Superior temporal gyrus (tissue), 1 donor: ENCODE results near the gene MED9.

ENCODE experiments used
- DNase-seq: peaks from one replicate; pipeline ENCODE4 v3.0.0-alpha.2; 2016; ENCODE audit errors: extremely low spot score

MED9 gene

DNA sequence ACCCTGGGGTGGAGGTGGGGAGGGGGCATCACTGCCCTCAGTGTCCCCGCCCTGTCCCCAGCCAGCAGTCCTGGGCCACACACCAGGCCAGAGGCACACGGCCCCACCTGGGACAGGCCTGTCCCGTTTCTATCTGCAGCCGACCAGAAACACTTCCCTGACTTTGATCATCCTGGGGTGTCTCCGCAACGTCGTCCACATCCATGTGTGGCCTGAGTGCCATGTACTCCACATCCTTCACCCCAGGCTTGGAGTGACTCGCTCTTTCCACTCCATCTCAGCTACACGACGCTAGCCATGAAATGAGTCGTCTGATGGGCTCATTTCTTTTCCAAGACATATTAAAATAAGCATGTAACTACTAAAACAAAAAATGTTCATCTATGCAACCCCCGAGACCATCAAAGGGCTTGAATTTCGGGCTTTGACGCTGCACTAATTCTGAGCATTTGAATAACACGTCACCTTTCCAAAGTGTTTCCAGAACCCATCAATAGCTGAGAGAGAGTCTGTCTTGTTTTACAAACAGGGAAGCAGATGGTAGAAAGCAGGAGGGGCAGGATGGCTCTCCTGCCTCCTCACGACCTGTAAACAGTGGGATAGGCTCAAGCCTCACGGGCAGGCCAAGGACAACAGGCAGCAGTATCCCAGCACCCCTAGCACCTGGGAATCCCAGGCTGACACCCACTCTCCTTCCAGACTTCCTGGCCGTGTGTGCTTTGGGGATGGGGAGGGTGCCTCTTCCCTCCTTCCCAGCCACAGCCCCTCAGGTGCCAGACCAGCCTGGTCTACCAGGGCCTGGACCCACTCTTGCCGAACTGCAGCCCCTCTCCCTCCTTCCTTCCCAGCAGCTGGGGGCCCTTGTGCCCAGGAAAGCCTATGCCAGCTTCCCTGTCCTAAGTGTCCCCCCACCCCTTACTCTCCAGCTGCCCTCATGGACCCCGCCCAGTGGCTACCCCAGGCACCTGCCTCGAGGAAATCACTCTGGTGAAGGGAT lies 39.4 kb downstream of the MED9 start:
- no peak for DNase-seq

GRCh38 chr17:17516941-17517720 lies 40.3 kb downstream of the MED9 start:
- DNase-seq, result no peak

DNA sequence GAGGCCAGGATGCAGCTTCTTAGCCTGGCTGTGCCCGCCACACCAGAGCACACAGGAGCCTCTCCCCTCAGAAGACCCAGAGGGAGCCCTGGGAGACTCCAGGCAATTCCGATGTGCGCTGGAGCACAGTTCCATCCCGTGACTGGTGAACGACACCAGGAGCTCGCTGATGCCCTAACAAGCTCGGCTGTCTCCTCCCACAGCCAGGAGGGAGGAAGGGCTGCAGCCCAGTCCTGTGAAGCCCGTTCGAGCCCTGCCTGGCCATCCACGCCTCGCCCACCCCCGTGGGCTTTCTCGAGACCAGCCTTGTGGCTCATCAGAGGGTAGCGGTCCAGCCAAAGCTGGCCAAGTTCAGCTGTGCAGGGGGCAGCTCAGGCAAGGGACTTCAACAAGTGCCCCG lies 41.2 kb downstream of the MED9 start:
- no peak for DNase-seq

- no peak for DNase-seq
Measured at GRCh38 chr17:17518951-17519350, 42.2 kb downstream of the MED9 start.

DNA sequence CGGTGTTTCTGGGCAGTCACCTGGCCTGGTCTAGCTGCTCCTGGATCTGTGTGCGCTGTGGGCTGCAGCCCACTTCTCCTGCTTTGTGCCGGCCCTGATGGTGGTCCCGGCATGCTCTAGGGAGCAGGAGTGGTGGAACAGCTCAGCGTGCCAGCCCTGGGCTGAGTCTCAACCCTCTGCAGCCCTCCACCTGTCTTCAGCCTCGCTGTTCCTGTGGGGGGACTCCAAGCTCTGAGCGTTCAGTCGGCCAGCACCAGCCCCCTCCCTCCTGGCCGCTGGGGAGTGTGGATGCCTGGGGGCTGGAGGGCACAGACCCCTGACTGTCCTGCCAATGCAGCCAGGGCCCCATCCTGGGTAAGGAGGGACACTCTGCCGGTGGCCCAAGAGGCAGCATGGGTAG lies 43.1 kb downstream of the MED9 start:
- DNase-seq, result no peak

DNA sequence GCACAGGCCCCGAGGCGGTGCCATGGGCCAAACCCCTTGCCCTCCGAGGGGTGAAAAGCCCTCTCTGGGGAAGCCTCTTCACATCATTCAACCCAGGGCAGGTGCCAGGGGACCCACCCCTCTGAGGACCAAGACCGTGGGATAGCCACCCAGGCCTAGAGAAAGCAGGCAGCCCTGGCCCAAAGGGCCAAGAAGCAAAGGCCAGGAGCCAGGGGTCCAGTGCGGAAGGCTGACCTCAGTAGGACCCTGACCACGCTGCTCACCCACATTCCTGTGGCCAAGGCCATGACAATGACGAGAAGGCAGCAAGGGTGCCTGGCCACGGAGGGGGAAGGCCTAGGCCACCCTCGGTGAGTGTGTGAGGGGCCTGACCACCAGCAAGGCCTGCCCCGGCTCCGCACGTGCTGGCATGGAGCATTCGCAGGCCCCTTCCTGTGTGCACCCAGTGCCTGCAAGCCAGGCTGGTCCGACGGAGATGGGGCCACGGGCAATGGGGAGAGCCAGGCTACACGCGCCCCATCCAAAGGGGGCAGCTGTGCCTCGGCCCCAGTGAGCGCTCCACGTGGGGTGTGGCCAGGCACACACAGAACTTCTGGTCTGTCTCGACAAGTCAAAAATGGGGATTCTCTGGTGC lies 43.9 kb downstream of the MED9 start:
- DNase-seq, result no peak

- DNase-seq, result no peak
Measured at GRCh38 chr17:17523001-17523730, 46.4 kb downstream of the MED9 start.

DNA sequence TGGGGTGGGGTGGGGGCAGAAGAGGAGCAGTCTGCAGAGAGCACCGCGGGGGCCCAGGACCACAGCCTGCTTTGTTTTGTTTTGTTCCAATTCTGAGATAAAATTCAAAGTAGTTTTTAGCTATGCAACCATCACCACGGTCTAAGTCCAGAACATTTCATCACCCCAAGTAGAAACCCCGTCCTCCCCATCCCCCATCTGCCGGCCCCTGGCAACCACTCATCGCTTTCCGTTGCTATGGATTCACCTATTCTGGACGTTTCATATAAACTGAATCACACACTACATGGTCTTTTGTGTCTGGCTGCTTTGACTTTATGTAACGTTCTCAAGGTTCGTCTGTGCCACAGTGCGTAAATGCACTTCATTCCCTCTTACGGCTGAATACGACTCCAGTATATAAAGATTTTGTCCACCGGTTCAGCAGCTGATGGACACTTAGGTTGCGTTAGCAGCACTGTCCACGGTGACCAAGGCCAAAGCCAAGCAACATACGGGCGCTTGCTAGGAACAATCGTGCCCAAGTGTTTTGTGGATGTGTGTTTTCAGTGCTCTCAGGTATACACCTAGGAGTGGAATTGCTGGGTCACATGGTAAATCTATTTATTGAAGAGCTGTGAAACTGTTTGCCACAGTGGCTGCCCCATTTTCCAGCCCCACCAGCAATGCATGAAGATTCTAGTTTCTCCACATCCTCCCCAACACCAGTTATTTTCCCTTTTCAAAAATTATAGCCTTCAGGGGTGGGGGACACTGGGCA lies 47.1 kb downstream of the MED9 start:
- no peak for DNase-seq

DNA sequence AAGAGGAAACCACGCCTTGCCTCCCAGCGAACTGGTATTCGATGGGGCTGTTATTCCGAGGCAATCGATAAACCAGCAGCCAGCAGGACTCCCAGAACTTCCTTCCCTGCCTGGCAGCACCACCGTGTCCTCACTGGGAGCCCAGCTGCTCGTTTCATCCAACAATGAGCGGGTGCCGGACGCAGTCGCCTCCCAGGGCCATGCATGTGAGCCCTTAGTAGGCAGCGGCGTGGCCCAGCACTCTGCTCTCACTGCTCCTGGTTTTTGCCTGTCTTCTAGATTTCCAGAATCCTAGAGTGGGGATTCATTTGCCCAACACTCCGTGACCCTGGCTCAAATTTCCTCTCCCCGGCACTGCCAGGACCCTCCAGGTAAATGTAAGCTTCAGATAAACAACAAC lies 48.5 kb downstream of the MED9 start:
- DNase-seq, result no peak

DNA sequence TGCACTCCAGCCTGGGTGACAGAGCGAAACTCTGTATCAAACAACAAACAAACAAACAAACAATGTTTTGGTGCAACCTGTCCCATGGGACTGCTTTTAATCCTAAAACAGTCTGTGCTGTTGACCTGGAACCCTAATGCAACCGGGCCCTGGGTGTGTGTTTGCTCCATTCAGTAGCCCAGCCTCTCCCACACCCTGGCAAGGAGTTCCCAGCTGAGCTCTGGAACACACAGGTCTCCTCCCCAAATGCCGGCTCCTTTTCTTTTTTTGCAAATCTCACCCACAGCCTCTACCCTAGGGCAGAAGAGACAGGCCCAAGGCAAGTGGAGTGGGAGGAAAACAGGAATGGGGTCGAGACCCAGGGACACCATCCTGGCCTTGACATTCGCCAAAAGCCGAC lies 49.2 kb downstream of the MED9 start:
- DNase-seq, result no peak

DNA sequence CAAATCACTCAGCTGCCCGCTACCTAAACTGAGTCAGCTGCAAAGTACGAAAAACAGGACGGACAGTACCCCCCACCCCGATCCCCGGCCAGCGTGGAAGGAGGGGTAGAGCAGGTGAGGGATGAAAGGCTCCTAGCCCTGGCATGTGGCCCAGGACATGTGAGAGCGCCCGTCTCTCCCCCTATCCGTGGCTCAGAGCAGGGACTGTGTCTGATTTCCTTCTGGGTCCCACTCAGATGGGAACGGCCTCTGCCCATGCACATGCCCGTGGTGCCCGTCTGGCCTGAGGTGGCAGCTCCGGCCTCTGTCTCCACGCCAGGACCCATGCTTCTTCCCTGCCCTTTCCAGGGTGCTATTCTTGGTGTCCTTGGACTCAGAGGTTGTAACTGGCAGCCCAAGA lies 49.6 kb downstream of the MED9 start:
- DNase-seq, result no peak

DNA sequence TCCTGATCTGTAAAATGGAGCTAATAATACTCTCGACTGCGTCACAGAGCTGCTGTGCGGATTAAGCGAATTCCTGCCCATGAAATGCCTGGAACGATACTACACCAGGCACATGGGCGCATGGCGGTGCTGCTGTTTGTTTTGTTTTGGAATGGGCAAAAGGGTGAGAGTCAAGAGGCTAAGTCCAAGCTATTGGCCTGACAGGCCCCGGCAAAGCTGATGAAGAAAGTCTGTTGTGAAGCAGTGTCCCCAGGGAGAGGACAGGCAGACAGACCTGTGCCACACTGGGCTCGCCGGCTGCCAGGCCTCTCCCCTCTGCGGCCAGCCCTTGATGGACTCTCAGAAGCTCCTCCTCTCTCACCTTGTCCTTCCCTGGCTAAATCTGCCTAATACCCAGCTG lies 50.7 kb downstream of the MED9 start:
- no peak for DNase-seq

- no peak for DNase-seq
Measured at GRCh38 chr17:17527956-17528500, 51.2 kb downstream of the MED9 start.

GRCh38 chr17:17528696-17529652 lies 52.2 kb downstream of the MED9 start:
- DNase-seq, result no peak

- DNase-seq, result no peak
Measured at GRCh38 chr17:17531156-17531555, 54.4 kb downstream of the MED9 start.

DNA sequence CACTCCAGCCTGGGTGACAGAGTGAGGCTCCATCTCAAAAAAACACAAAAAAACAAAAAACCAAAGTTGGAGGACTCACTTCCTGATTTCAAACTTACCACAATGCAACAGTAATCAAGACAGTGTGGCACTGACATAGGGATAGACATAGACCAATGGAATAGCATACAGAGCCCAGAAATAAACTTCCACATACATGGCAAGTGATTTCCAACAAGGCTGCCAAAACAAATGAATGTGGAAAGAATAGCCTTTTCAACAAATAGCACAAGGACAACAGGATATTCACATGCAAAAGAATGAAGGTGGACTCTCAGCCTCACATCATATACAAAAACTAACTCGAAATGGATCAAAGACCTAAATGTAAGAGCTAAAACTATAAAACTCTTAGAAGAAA lies 56.2 kb downstream of the MED9 start:
- no peak for DNase-seq

- no peak for DNase-seq
Measured at GRCh38 chr17:17533901-17534441, 57.2 kb downstream of the MED9 start.

DNA sequence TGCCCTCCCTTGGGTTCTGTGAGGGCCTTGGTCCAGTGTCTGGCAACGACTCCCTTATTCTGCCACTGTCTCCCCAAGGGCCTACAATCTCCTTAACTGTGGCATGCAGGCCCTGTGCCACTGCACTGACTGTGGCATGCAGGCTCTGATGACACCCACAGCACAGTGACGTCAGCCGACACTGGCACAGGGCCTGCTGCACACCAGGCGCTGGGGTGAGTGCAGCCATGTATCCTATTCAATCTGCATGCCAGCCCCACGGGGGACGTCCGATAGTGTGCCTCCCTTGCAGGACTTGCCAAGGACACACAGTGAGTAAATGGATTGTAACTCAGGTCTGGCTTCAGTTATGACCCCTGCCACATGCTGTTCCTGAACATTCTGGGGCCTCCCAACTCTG lies 59.2 kb downstream of the MED9 start:
- peak; percentile 57 for DNase-seq

GRCh38 chr17:17536702-17537101 lies 59.9 kb downstream of the MED9 start:
- DNase-seq, result no peak
